ENCODE results near the gene PC. TPM values are rescaled to one million over a fixed set of nuclear protein-coding genes. Genes with fewer than 3 reads are reported as not detected.
A peak's percentile ranks its signal among the peaks of the same experiment; 100 is the strongest.

Gene PC
- total RNA-seq, 1 experiment from 2014 or later: 39.1 TPM

GRCh38 chr11:66853242-66854229, 104.6 kb downstream of the PC start:
- TF ChIP-seq EZH2 (IDR thresholded peaks at IDR 0.05; ENCODE audit: borderline replicate concordance, low read depth, low read length, poor library complexity, severe bottlenecking) (no peak), CTCF (conservative IDR thresholded peaks at IDR 0.05; ENCODE audit: low read depth, low read length) (no peak)
- no TSS peak for BruUV-seq (replicated peaks)
- intact Hi-C loops (cut with micrococcal nuclease; ENCODE audit: unreplicated experiment): no loop called here

GRCh38 chr11:66852466-66853241, 105.5 kb downstream of the PC start:
- Histone ChIP-seq H3K4me1 (ENCODE audit: insufficient read depth, low read length, poor library complexity, severe bottlenecking) (peaks cover 11% of the 10 kb centered on the region), H3K27me3 (replicated peaks; ENCODE audit: insufficient read depth, low read depth, low read length, poor library complexity) (no peaks in the 10 kb centered on the region), H3K9me3 (ENCODE audit: low read depth, low read length, poor library complexity, severe bottlenecking) (no peaks in the 10 kb centered on the region), H3K27ac (ENCODE audit: low read depth, low read length, poor library complexity, severe bottlenecking) (no peak overlapping the region), H3K4me3 (ENCODE audit: low read depth, low read length, poor library complexity, severe bottlenecking) (no peak overlapping the region), H3K36me3 (ENCODE audit: insufficient read depth, low read length, poor library complexity, severe bottlenecking) (peaks cover 10% of the 10 kb centered on the region)
- TF ChIP-seq CTCF (conservative IDR thresholded peaks at IDR 0.05; ENCODE audit: low read depth, low read length) (no peak), EZH2 (IDR thresholded peaks at IDR 0.05; ENCODE audit: borderline replicate concordance, low read depth, low read length, poor library complexity, severe bottlenecking) (no peak)
- DNase-seq (ENCODE audit: low spot score): no peak
- CTCF ChIA-PET: interaction anchor here (1.1 to 1.5 kb wide), 2 partner anchors 10 to 123 kb away, joined by 4 to 7 read pairs; partner anchors contain the start of gene RCE1
- intact Hi-C loops (cut with micrococcal nuclease; ENCODE audit: unreplicated experiment): no loop called here
- POLR2A ChIA-PET (ENCODE audit: low non-redundant PET): interaction anchor here (0.5 kb wide), 1 partner anchor 178 kb away, joined by 5 read pairs; no protein-coding TSS in a partner anchor
- no TSS peak for BruUV-seq (replicated peaks)

More at GRCh38 chr11:66853242-66854229, 104.6 kb downstream of the PC start:
- Histone ChIP-seq H3K4me1 (ENCODE audit: insufficient read depth, low read length, poor library complexity, severe bottlenecking) (peaks cover 16% of the 10 kb centered on the region), H3K27ac (ENCODE audit: low read depth, low read length, poor library complexity, severe bottlenecking) (no peak overlapping the region), H3K27me3 (replicated peaks; ENCODE audit: insufficient read depth, low read depth, low read length, poor library complexity) (no peaks in the 10 kb centered on the region), H3K9me3 (ENCODE audit: low read depth, low read length, poor library complexity, severe bottlenecking) (no peaks in the 10 kb centered on the region), H3K4me3 (ENCODE audit: low read depth, low read length, poor library complexity, severe bottlenecking) (no peak overlapping the region), H3K36me3 (ENCODE audit: insufficient read depth, low read length, poor library complexity, severe bottlenecking) (peaks cover 14% of the 10 kb centered on the region)
- no peak for DNase-seq (ENCODE audit: low spot score)
- POLR2A ChIA-PET (ENCODE audit: low non-redundant PET): no interaction called here
- CTCF ChIA-PET: no interaction called here

- intact Hi-C loops (cut with micrococcal nuclease; ENCODE audit: unreplicated experiment): no loop called here
- Histone ChIP-seq H3K27ac (ENCODE audit: low read depth, low read length, poor library complexity, severe bottlenecking) (no peak overlapping the region), H3K9me3 (ENCODE audit: low read depth, low read length, poor library complexity, severe bottlenecking) (no peaks in the 10 kb centered on the region), H3K27me3 (replicated peaks; ENCODE audit: insufficient read depth, low read depth, low read length, poor library complexity) (no peaks in the 10 kb centered on the region), H3K4me1 (ENCODE audit: insufficient read depth, low read length, poor library complexity, severe bottlenecking) (peaks cover 7% of the 10 kb centered on the region), H3K4me3 (ENCODE audit: low read depth, low read length, poor library complexity, severe bottlenecking) (no peak overlapping the region), H3K36me3 (ENCODE audit: insufficient read depth, low read length, poor library complexity, severe bottlenecking) (peaks cover 10% of the 10 kb centered on the region)
- no TSS peak for BruUV-seq (replicated peaks)
- ChIA-PET CTCF (interaction anchor here (0.7 to 1.5 kb wide), 3 partner anchors 9 to 555 kb away, joined by 3 to 7 read pairs (median 4); partner anchors contain the start of gene RCE1), POLR2A (ENCODE audit: low non-redundant PET) (interaction anchor here (0.5 kb wide), 1 partner anchor 177 kb away, joined by 5 read pairs; no protein-coding TSS in a partner anchor)
- peak; percentile 63 for DNase-seq (ENCODE audit: low spot score)
- TF ChIP-seq EZH2 (IDR thresholded peaks at IDR 0.05; ENCODE audit: borderline replicate concordance, low read depth, low read length, poor library complexity, severe bottlenecking): no peak
- peak; percentile 52 for TF ChIP-seq CTCF (conservative IDR thresholded peaks at IDR 0.05; ENCODE audit: low read depth, low read length)
Measured at GRCh38 chr11:66851698-66852465, 106.3 kb downstream of the PC start.

All from A673 (cell line).